Bronchial epithelial cell (primary cell): Measurements from ENCODE around the gene CYP4F22. TPM values are rescaled to one million over a fixed set of nuclear protein-coding genes. Genes with fewer than 3 reads are reported as not detected.

ENCODE experiments used
- DNase-seq: peaks from one replicate; pipeline ENCODE4 v3.0.0-alpha.2; 2010; ENCODE audit warnings: low read depth
- FAIRE-seq: peaks from 2 replicates; lab custom pipeline; 2011; peaks lifted over from hg19 to GRCh38; lab: Jason Lieb, UNC
- H3K27me3 ChIP-seq: 2 replicates; pipeline ENCODE4 v1.5.1; 2011; ENCODE audit warnings: low read length; ENCODE audit not compliant: control insufficient read depth, insufficient read depth
- H3K36me3 ChIP-seq: 2 replicates; pipeline ENCODE4 v1.5.1; 2011; ENCODE audit warnings: low read length; ENCODE audit not compliant: control insufficient read depth, insufficient read depth
- H3K4me3 ChIP-seq: 2 replicates; pipeline ENCODE4 v1.5.1; 2011; ENCODE audit warnings: mild to moderate bottlenecking, low read depth, low read length, control low read depth
- total RNA-seq: library from RNA; depleted of rRNA; stranded (reverse); fragments of >200 nt; gene quantifications from 2 replicates; pipeline ENCODE4 v1.2.1, GENCODE V29; 2014
- TF ChIP-seq, protein P1 (sequence below): IDR thresholded peaks from 2 replicates; pipeline ENCODE4 v1.5.1; 2011; ENCODE audit warnings: mild to moderate bottlenecking, moderate library complexity, low read length, control low read depth, inconsistent platforms; ENCODE audit not compliant: insufficient read depth, severe bottlenecking

CYP4F22 gene
- total RNA-seq, 1 donor from 2014 or later, result not detected

DNA sequence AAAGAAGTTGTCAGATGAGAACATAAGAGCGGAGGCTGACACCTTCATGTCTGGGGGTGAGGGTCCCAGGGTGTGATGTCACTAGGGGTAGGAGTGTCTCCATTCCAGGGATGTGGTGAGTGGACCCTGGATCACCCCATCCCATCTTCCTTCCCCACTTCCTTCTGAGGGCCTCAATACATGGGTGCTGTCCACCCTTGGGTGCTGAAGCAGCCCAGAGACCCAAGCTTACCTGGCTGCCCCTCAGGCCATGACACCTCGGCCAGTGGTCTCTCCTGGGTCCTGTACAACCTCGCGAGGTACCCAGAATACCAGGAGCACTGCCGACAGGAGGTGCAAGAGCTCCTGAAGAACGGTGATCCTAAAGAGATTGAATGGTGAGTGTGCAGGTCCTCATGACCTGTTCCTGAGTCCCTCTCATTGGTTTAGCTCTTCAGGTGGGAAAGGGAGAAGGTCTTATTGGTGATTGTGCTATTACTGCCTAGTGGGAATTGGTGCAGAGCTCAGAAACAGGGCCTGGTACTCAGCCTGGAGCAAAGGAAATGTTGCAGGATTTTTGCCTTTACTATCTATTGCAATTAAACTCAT, 69.0 kb downstream of the CYP4F22 start:
- no peak for FAIRE-seq
- Histone ChIP-seq H3K27me3 (no peaks in the 10 kb centered on the region), H3K36me3 (no peaks in the 10 kb centered on the region), H3K4me3 (no peak overlapping the region)
- TF ChIP-seq, protein P1, sequence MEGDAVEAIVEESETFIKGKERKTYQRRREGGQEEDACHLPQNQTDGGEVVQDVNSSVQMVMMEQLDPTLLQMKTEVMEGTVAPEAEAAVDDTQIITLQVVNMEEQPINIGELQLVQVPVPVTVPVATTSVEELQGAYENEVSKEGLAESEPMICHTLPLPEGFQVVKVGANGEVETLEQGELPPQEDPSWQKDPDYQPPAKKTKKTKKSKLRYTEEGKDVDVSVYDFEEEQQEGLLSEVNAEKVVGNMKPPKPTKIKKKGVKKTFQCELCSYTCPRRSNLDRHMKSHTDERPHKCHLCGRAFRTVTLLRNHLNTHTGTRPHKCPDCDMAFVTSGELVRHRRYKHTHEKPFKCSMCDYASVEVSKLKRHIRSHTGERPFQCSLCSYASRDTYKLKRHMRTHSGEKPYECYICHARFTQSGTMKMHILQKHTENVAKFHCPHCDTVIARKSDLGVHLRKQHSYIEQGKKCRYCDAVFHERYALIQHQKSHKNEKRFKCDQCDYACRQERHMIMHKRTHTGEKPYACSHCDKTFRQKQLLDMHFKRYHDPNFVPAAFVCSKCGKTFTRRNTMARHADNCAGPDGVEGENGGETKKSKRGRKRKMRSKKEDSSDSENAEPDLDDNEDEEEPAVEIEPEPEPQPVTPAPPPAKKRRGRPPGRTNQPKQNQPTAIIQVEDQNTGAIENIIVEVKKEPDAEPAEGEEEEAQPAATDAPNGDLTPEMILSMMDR, result no peak
- DNase-seq, result no peak

DNA sequence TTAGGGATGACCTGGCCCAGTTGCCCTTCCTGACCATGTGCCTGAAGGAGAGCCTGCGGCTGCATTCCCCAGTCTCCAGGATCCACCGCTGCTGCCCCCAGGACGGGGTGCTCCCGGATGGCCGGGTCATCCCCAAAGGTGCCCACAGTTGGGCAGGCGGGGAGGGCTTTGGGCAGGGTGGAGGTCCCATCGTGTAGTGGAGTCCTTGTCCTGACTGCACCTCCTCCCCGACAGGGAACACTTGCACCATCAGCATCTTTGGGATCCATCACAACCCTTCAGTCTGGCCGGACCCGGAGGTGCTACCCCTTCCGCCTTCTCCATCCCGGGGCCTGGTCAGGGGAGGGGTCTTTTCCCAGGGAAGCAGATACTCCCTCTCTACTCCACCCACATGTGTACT, 75.0 kb downstream of the CYP4F22 start:
- no peak overlapping the region for H3K4me3 ChIP-seq
- FAIRE-seq, result no peak
- no peak for DNase-seq
- H3K36me3 ChIP-seq, result no peaks in the 10 kb centered on the region
- H3K27me3 ChIP-seq, result no peaks in the 10 kb centered on the region
- TF ChIP-seq, protein P1, result no peak

DNA sequence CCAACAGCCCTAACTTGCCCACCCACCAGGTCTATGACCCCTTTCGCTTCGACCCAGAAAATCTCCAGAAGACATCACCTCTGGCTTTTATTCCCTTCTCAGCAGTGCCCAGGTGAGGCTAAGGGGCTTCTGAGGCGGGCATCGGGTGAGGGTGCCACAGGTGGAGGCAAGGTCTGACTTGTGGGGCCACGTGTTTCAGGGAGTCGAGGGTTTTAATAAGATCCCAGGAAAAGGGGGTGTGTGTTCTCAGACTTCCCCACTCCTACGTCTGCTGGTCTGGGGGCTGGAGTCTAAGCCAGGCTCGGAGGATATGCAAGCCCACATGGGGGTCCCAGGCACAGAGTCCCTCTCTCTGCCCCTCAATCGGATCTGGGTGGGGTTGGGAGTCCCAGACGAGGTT, 75.8 kb downstream of the CYP4F22 start:
- no peak for DNase-seq
- no peaks in the 10 kb centered on the region for H3K36me3 ChIP-seq
- TF ChIP-seq, protein P1, result no peak
- FAIRE-seq, result no peak
- H3K27me3 ChIP-seq, result no peaks in the 10 kb centered on the region
- H3K4me3 ChIP-seq, result no peak overlapping the region

DNA sequence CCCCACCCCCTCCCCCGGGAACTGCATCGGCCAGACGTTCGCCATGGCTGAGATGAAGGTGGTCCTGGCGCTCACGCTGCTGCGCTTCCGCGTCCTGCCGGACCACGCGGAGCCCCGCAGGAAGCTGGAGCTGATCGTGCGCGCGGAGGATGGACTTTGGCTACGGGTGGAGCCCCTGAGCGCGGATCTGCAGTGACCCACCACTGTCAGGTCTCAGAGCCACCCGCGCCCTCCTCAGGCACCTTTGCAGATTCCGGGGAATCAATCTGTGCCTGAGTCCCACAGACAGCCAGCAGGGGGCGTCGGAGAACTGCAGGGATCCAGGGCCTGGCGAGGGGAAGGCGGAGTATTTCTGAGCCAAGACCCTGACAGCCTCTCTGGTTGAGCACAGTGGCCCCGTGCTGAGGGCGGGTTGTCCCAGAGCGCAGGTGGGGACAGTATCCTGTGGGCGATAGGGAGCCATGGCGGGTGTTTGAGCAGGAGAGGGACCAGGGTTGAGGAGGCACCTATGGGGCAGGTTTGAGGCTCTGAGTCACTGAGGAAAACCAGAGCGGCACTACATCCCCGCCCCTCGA, 76.3 kb downstream of the CYP4F22 start:
- FAIRE-seq, result no peak
- H3K36me3 ChIP-seq, result no peaks in the 10 kb centered on the region
- DNase-seq, result peak; percentile 29
- no peaks in the 10 kb centered on the region for H3K27me3 ChIP-seq
- TF ChIP-seq, protein P1, result peak; percentile 90
- no peak overlapping the region for H3K4me3 ChIP-seq

DNA sequence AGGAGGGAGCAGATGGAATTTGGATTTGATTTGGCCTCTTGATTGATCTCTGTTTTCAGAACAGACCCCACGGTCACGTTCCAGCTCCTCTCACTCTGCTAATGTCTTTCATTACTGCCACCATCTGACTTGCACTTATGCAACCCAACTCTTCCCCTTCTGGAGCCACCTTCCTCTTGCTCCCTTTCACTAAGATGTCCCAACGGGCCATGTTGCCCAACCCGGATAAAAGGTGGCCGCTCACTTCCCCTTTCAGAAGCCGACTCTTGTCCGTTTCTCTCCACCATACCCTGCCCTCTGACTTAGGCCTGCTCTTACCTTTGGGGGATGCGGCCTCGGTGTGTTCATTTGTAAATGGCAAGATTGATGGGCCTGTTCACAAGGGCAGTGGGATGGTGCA, 79.3 kb downstream of the CYP4F22 start:
- TF ChIP-seq, protein P1, result no peak

DNA sequence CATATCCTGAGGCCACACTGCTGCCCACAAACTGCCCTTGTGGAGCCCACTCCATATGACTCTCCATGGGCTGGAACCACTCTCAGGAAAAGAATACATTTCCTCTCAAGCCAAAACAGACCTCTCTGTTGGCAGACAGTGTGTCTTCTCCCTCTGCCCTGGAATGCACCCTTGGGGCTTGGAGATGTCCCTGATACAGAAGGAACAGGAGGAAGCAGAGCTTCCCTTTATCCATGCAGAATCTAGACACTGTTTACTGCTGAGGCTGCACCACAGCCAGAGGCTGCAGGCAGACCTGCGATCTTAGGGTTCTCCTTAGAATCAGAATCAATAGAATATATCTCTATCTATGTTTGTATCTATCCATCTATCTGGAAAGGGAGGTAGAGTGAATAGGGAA, 79.9 kb downstream of the CYP4F22 start:
- no peak for DNase-seq
- H3K27me3 ChIP-seq, result no peaks in the 10 kb centered on the region
- FAIRE-seq, result no peak
- TF ChIP-seq, protein P1, result no peak
- H3K4me3 ChIP-seq, result no peak overlapping the region
- no peaks in the 10 kb centered on the region for H3K36me3 ChIP-seq

More for the DNA sequence above, 79.3 kb downstream of the CYP4F22 start:
- DNase-seq (no peak), FAIRE-seq (no peak)
- H3K4me3 ChIP-seq, result no peak overlapping the region
- H3K36me3 ChIP-seq, result no peaks in the 10 kb centered on the region
- no peaks in the 10 kb centered on the region for H3K27me3 ChIP-seq
